Lower leg skin (tissue), 4 donors: Measurements from ENCODE around the gene RBM4. TPM values are rescaled to one million over a fixed set of nuclear protein-coding genes. Genes with fewer than 3 reads are reported as not detected.
"Not testable (repeated sequence)": the region's sequence is repeated elsewhere in the genome, so short reads cannot be mapped to it uniquely, and the experiment has no call there.

Experiments
- DNase-seq, 2 donors: peaks; one replicate each; pipeline ENCODE4 v3.0.0-alpha.2; 2019; ENCODE audit warnings: low spot score in 2 of 2
- H3K4me3 ChIP-seq: fragments of 200-600 bp; sonication (generic); 2 replicates; pipeline ENCODE4 v1.5.1; 2017; ENCODE audit warnings: mild to moderate bottlenecking, low read depth; ENCODE audit not compliant: poor library complexity, severe bottlenecking
- CTCF ChIP-seq, 3 donors: fragments of 450-650 bp; IDR thresholded peaks; one replicate each; pipeline ENCODE4 v1.5.1; 2016; ENCODE audit warnings: antibody characterized with exemption in 3 of 3, mild to moderate bottlenecking in 3 of 3, moderate library complexity in 2 of 3
- POLR2A ChIP-seq, 2 donors: fragments of 450-650 bp; IDR thresholded peaks; one replicate each; pipeline ENCODE4 v1.6.1; 2016 to 2017; ENCODE audit warnings: antibody characterized with exemption in 2 of 2, mild to moderate bottlenecking in 1 of 2, moderate library complexity in 1 of 2
- WGBS, 2 donors: methylation state at CpG; one replicate each; pipeline ENCODE4 v1.1.5; 2018; 5-methylcytosine and 5-hydroxymethylcytosine counted together
- intact Hi-C: fragments of 100-400 bp; cut with DNase I; formaldehyde crosslinking; loops from one replicate; pipeline ENCODE4 v1.15.0; 2023; ENCODE audit warnings: low total_unique reads
- total RNA-seq, 4 donors: library from RNA; depleted of rRNA; stranded (reverse); fragments of >200 nt; gene quantifications; one replicate each; pipeline ENCODE4 v1.1.0, GENCODE V29; 2016

The RBM4 gene, protein sequence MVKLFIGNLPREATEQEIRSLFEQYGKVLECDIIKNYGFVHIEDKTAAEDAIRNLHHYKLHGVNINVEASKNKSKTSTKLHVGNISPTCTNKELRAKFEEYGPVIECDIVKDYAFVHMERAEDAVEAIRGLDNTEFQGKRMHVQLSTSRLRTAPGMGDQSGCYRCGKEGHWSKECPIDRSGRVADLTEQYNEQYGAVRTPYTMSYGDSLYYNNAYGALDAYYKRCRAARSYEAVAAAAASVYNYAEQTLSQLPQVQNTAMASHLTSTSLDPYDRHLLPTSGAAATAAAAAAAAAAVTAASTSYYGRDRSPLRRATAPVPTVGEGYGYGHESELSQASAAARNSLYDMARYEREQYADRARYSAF
- total RNA-seq = 10 to 100 TPM; 59.2 to 96.6 (median 76.0) TPM

DNA sequence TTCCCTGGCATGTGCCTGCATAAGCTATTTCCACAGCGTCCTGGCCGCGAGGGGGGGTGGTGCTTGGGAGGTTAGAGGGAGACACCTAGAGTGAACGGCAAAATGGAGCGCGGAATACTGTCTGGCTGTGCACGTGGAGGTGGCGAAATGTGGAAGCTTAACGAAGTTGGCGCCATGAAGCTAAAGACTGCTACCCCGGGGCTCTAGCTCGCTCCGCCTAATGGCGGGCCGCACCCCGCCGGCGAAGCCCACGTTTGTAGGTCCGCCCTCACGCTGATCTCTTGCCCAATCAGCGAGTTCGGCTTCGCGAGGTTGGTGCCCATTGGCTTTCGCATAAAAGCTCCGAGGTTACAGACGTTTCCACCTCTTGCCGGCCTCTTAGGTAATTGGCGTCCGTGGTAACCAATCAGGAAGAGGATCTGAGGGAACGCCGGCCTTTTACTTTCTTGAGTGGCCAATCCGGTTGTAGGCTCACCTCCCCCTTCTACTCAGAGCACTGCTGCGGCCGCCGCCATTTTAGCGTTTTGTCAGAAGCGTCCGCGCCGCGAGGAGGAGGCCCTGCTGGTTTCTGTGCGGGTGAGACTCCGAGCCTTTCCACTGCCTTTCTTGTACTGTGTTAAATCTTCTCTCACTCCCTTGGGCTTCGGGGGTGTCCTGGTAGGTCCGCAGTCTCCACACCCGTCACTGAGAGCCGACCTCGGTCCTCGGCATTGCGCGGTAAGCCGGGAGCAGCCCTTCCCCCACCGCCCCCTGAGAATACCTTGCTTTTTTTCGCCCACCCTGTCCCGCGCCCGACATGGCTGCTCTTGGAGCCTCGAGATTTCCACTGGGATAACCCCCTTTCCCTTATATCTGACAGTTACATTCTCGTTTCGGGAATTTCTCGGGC lies at the start of gene RBM4:
RBM4 (plus strand) TSS at position 527 of the 889 bp plus-strand sequence. CDS start 1,009 bp downstream, outside the sequence.
- intact Hi-C loops = no loop called here

DNA sequence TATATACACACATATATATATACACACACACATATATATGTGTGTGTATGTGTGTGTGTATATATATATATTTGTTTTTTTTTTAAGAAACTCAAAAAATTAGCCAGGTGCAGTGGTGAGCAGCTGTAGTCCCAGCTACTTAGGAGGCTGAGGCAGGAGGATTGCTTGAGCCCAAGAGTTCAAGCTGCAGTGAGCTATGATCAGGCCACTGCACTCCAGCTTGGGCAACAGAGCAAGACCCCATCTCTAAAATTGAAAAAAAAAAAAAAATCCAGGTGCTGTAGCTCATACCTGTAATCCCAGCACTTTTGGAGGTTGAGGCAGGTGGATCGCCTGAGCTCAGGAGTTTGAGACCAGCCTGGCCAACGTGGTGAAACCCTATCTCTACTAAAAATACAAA lies 49.2 kb upstream of the RBM4 start:
- DNase-seq, H3K4me3 ChIP-seq, intact Hi-C loops: not testable (repeated sequence)
- WGBS, 2 donors = 67 to 85% methylated on average over 2 of the region's 2 CpGs

More for the DNA sequence above, at the start of gene RBM4:
- 1 to 2% methylated on average over 61 to 63 of the region's 63 CpGs for WGBS, 2 donors
- TF ChIP-seq POLR2A (IDR thresholded peaks at IDR 0.05) = peak in 1 of 2 donors; percentile 83
- TF ChIP-seq CTCF (IDR thresholded peaks at IDR 0.05) = no peak
- DNase-seq = peak; percentile 99 to 100
- peak within 1 kb of the TSS; percentile 68 for H3K4me3 ChIP-seq

DNA sequence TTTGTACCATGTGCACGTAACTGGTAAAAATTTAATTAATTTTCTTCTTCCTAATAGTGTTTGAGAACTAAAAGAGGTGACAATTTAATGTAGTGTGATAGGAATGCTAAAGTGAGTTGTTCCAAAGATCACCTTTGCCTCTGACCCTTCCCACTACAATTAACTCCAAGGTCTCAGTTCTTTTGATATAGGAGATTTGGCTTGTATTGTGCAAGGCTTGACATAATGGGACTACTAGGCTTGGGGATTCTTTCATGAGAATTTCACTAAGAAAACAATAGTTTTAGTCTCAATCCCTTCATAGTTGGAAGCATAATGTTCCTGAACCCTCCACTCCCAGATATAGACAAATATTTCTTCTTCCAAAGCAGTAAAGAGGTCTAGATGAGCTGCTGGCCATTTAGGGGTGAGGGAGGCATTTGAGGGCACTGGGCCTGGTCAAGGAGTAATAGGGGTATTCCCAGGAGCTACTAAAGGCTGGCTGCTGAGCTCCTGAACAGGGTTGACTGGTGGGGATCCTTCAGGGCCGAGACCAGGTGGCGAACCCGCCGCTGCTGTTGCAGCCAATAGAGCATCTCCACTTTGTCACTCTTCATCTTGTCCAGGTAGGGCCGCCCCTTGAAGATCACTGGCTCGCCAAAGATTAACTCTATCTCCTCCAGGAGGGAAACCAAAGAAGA lies 48.4 kb upstream of the RBM4 start:
- intact Hi-C loops = loop anchor here (10.0 kb wide), 1 partner anchor 85 kb away; the partner anchor contains the start of gene RBM4B
- DNase-seq = no peak
- no peak overlapping the region for H3K4me3 ChIP-seq
- WGBS, 2 donors = 93 to 94% methylated on average over 7 of the region's 7 CpGs
- TF ChIP-seq POLR2A (IDR thresholded peaks at IDR 0.05) = no peak
- no peak for TF ChIP-seq CTCF (IDR thresholded peaks at IDR 0.05)

- no peak overlapping the region for H3K4me3 ChIP-seq
- 92 to 97% methylated on average over 2 of the region's 2 CpGs for WGBS, 2 donors
- TF ChIP-seq CTCF (IDR thresholded peaks at IDR 0.05) = no peak
- TF ChIP-seq POLR2A (IDR thresholded peaks at IDR 0.05) = no peak
- DNase-seq = no peak
- intact Hi-C loops = loop anchor here (10.0 kb wide), 1 partner anchor 84 kb away; the partner anchor contains the start of gene RBM4B
Measured at GRCh38 chr11:66591175-66591574, 47.3 kb upstream of the RBM4 start.

GRCh38 chr11:66592457-66593302 lies 45.8 kb upstream of the RBM4 start, which contains the start of the genes CCDC87 and CCS:
Gene CCDC87 (minus strand): TSS chr11:66593063. CDS start chr11:66593015, 48 bp downstream.
Gene CCS (plus strand): TSS chr11:66593185. CDS start chr11:66593262, 77 bp downstream.
- H3K4me3 ChIP-seq = peak within 1 kb of the TSS; percentile 78
- no peak for TF ChIP-seq CTCF (IDR thresholded peaks at IDR 0.05)
- no peak for TF ChIP-seq POLR2A (IDR thresholded peaks at IDR 0.05)
- WGBS, 2 donors = 15 to 22% methylated on average over 52 to 66 of the region's 68 CpGs
- intact Hi-C loops = loop anchor here (10.0 kb wide), 1 partner anchor 82 kb away; the partner anchor contains the start of gene RBM4B
- DNase-seq = peak; percentile 95 to 99
